Stromal cell of bone marrow (primary cell): Measurements from ENCODE around the gene AURKAIP1.
A peak's percentile ranks its signal among the peaks of the same experiment; 100 is the strongest.

Source experiments
- DNase-seq: peaks from one replicate; pipeline ENCODE4 v3.0.0-alpha.2; 2012; ENCODE audit warnings: low read depth

AURKAIP1 gene

GRCh38 chr1:1332031-1332755, 42.8 kb downstream of the AURKAIP1 start:
- DNase-seq = no peak

GRCh38 chr1:1331068-1331965, 43.7 kb downstream of the AURKAIP1 start, which contains the start of gene TAS1R3:
TSS of gene TAS1R3 (plus strand) at chr1:1331280. CDS start at chr1:1331346, 66 bp downstream.
- DNase-seq = no peak

- DNase-seq = no peak
Measured at GRCh38 chr1:1330366-1331067, 44.5 kb downstream of the AURKAIP1 start.

GRCh38 chr1:1329304-1330210, 45.5 kb downstream of the AURKAIP1 start:
- DNase-seq = no peak

- DNase-seq = no peak
Measured at GRCh38 chr1:1328254-1328653, 46.8 kb downstream of the AURKAIP1 start.

- no peak for DNase-seq
Measured at GRCh38 chr1:1327291-1327690, 47.7 kb downstream of the AURKAIP1 start.

GRCh38 chr1:1326075-1326605, 48.9 kb downstream of the AURKAIP1 start:
- DNase-seq = no peak

- no peak for DNase-seq
Measured at GRCh38 chr1:1325288-1326074, 49.5 kb downstream of the AURKAIP1 start.

GRCh38 chr1:1324524-1325287, 50.3 kb downstream of the AURKAIP1 start, which contains the start of the genes CPTP and INTS11:
TSS of gene CPTP (plus strand) at chr1:1324802. CDS start at chr1:1326911, 2,109 bp downstream.
TSS of gene INTS11 (minus strand) at chr1:1324660. CDS start at chr1:1324608, 52 bp downstream.
- peak; percentile 78 for DNase-seq

- no peak for DNase-seq
Measured at GRCh38 chr1:1324084-1324523, 50.9 kb downstream of the AURKAIP1 start.
